ENCODE results near the gene SNX27.

DNA sequence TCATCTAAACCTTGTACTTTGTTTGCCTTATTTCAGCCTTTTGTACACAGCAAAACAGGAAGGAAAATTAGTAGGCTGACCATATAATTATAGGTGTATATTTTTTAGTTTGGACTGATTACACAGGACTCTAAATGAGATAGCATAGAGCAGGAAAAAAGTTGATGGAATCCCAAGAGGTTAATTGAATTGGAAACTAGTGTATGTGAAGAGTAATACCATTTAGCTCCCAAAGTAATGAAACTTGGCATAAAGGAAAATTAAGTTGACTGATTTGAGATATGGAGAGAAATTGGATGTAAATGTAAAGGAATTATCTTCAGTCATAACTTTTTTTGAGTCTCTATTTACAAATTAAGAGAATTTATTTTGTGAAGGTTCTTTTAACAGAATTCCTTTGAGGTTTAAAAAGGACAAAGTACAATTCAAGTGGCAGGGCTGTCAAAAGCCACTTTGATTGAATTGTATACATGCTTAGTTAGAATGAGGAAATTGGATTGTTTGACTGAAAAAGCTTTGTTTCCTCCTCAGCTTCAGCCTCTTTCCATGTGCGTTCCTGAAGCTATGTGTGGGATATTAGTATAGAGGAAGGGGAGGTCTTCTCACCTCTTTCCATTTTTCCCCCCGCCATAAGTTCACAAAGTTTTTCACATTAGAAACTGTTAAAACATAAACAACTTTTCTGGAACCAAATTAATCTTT, 26.4 kb downstream of the SNX27 start:
- TF ChIP-seq, protein P1, sequence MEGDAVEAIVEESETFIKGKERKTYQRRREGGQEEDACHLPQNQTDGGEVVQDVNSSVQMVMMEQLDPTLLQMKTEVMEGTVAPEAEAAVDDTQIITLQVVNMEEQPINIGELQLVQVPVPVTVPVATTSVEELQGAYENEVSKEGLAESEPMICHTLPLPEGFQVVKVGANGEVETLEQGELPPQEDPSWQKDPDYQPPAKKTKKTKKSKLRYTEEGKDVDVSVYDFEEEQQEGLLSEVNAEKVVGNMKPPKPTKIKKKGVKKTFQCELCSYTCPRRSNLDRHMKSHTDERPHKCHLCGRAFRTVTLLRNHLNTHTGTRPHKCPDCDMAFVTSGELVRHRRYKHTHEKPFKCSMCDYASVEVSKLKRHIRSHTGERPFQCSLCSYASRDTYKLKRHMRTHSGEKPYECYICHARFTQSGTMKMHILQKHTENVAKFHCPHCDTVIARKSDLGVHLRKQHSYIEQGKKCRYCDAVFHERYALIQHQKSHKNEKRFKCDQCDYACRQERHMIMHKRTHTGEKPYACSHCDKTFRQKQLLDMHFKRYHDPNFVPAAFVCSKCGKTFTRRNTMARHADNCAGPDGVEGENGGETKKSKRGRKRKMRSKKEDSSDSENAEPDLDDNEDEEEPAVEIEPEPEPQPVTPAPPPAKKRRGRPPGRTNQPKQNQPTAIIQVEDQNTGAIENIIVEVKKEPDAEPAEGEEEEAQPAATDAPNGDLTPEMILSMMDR (IDR thresholded peaks at IDR 0.05): no peak
- no peak for TF ChIP-seq ZFX (IDR thresholded peaks at IDR 0.05; ENCODE audit: borderline replicate concordance)

Measured in 22Rv1 (cell line).